Fibroblast of skin of abdomen (primary cell): ENCODE data around the gene KRT28.
"Not testable (repeated sequence)": the region's sequence is repeated elsewhere in the genome, so short reads cannot be mapped to it uniquely, and the experiment has no call there.

Source experiments
- DNase-seq: peaks from one replicate; pipeline ENCODE4 v3.0.0-alpha.2; 2013

The KRT28 gene

GRCh38 chr17:40778461-40778860 is 21.3 kb downstream of the KRT28 start:
- no peak for DNase-seq

GRCh38 chr17:40777971-40778370 is 21.8 kb downstream of the KRT28 start:
- no peak for DNase-seq

- DNase-seq, result no peak
These were observed 22.3 kb downstream of the KRT28 start for GRCh38 chr17:40777459-40777858.

- DNase-seq, result no peak
These were observed 23.8 kb downstream of the KRT28 start for GRCh38 chr17:40775945-40776344.

- DNase-seq, result no peak
These were observed 27.7 kb downstream of the KRT28 start, which contains the start of gene KRT26 for GRCh38 chr17:40772101-40772500. Gene KRT26 (minus strand): TSS chr17:40772201. CDS start chr17:40772113, 88 bp downstream.

- DNase-seq, result no peak
These were observed 34.1 kb downstream of the KRT28 start for GRCh38 chr17:40765657-40766056.

- no peak for DNase-seq
These were observed 36.0 kb downstream of the KRT28 start for GRCh38 chr17:40763752-40764151.

GRCh38 chr17:40760105-40761016 is 39.4 kb downstream of the KRT28 start:
- DNase-seq, result no peak

- DNase-seq, result no peak
These were observed 44.5 kb downstream of the KRT28 start, which contains the start of gene KRT25 for GRCh38 chr17:40755231-40755630. Gene KRT25 (minus strand): TSS chr17:40755331. CDS start chr17:40755271, 60 bp downstream.

GRCh38 chr17:40753804-40754203 is 46.0 kb downstream of the KRT28 start:
- no peak for DNase-seq

- no peak for DNase-seq
These were observed 48.7 kb downstream of the KRT28 start for GRCh38 chr17:40751065-40751464.

GRCh38 chr17:40750391-40750790 is 49.4 kb downstream of the KRT28 start:
- no peak for DNase-seq

- DNase-seq, result not testable (repeated sequence)
These were observed 51.1 kb downstream of the KRT28 start for GRCh38 chr17:40748666-40749065.
